GM12878 (cell line): Measurements from ENCODE around the gene NUDCD2. TPM values are rescaled to one million over a fixed set of nuclear protein-coding genes. Genes with fewer than 3 reads are reported as not detected.
A peak's percentile ranks its signal among the peaks of the same experiment; 100 is the strongest.

Source experiments
- BMI1 ChIP-seq: fragments of 450-650 bp; IDR thresholded peaks from 2 replicates; pipeline ENCODE4 v1.6.1; 2016; ENCODE audit warnings: mild to moderate bottlenecking, moderate library complexity, borderline replicate concordance
- CHD4 ChIP-seq: fragments of 200-600 bp; sonication (generic); IDR thresholded peaks from 2 replicates; pipeline ENCODE4 v1.6.1; 2016; ENCODE audit warnings: mild to moderate bottlenecking
- CTCF ChIP-seq, 3 experiments: IDR thresholded peaks in 2 of 3; conservative IDR thresholded peaks in 1 of 3; 2 replicates each; pipeline ENCODE4 v1.5.1; 2011; ENCODE audit warnings: low read depth in 3 of 3, low read length in 3 of 3, mild to moderate bottlenecking in 3 of 3, control low read depth in 2 of 3, moderate library complexity in 2 of 3, inconsistent platforms in 1 of 3, mixed read lengths in 1 of 3; ENCODE audit not compliant: control insufficient read depth in 2 of 3, insufficient read depth in 1 of 3; ENCODE audit errors: extremely low read depth in 1 of 3
- EGR1 ChIP-seq, 2 experiments: IDR thresholded peaks; 1 replicate in 1 of 2; 2 replicates in 1 of 2; pipeline ENCODE4 v1.6.1; 2011 to 2012; ENCODE audit warnings: low read depth in 2 of 2, low read length in 2 of 2, borderline replicate concordance in 1 of 2, mild to moderate bottlenecking in 1 of 2, moderate library complexity in 1 of 2
- EP300 ChIP-seq, 2 experiments: fragments of 150-350 bp in 1 of 2; IDR thresholded peaks; 2 replicates each; pipeline ENCODE4 v1.6.1; 2011 to 2012; ENCODE audit warnings: low read depth in 2 of 2, low read length in 2 of 2, borderline replicate concordance in 1 of 2, improper control_type of control experiment in 1 of 2, inconsistent platforms in 1 of 2; ENCODE audit not compliant: control insufficient read depth in 1 of 2
- ETV6 ChIP-seq, 2 experiments: fragments of 450-650 bp in 1 of 2; IDR thresholded peaks in 1 of 2; conservative IDR thresholded peaks in 1 of 2; 2 replicates each; pipeline ENCODE4 v1.6.1; 2014; ENCODE audit warnings: antibody characterized with exemption in 1 of 2, borderline replicate concordance in 1 of 2, low read depth in 1 of 2, mild to moderate bottlenecking in 1 of 2, moderate library complexity in 1 of 2
- HDAC6 ChIP-seq: fragments of 200-600 bp; sonication (generic); IDR thresholded peaks from one replicate; pipeline ENCODE4 v1.8.0; 2017; ENCODE audit warnings: antibody characterized with exemption; ENCODE audit not compliant: unreplicated experiment
- IKZF1 ChIP-seq: fragments of 450-650 bp; conservative IDR thresholded peaks from 2 replicates; pipeline ENCODE4 v1.6.1; 2017; ENCODE audit warnings: antibody characterized with exemption, mild to moderate bottlenecking
- MEF2B ChIP-seq: fragments of 450-650 bp; IDR thresholded peaks from 2 replicates; pipeline ENCODE4 v1.6.1; 2018; ENCODE audit warnings: mild to moderate bottlenecking, moderate library complexity; ENCODE audit not compliant: partially characterized antibody, poor library complexity, severe bottlenecking
- RB1 ChIP-seq: fragments of 450-650 bp; formaldehyde crosslinking; IDR thresholded peaks from 2 replicates; pipeline ENCODE4 v1.6.1; 2017; ENCODE audit warnings: mild to moderate bottlenecking, borderline replicate concordance
- STAT1 ChIP-seq: fragments of 450-650 bp; conservative IDR thresholded peaks from 2 replicates; pipeline ENCODE4 v1.6.1; 2014; ENCODE audit warnings: antibody characterized with exemption, mild to moderate bottlenecking
- ZNF384 ChIP-seq: IDR thresholded peaks from 2 replicates; pipeline ENCODE4 v1.6.1; 2012; ENCODE audit warnings: low read depth, mild to moderate bottlenecking, low read length, improper control_type of control experiment, borderline replicate concordance
- ZNF622 ChIP-seq: fragments of 450-650 bp; IDR thresholded peaks from 2 replicates; pipeline ENCODE4 v1.6.1; 2017; ENCODE audit warnings: mild to moderate bottlenecking, inconsistent platforms
- ZSCAN29 ChIP-seq: fragments of 450-650 bp; IDR thresholded peaks from 2 replicates; pipeline ENCODE4 v1.6.1; 2017; ENCODE audit warnings: mild to moderate bottlenecking, moderate library complexity
- polyA plus RNA-seq, 11 experiments: library from polyadenylated mRNA; depleted of rRNA in 4 of 11; unstranded in 6 of 11; stranded (reverse) in 5 of 11; fragments of >200 nt; fragmentation: Nextera tagmentation in 4 of 11; fragmentation: Illumina TruSeq in 1 of 11; extraction: Ambion mirVana in 4 of 11; extraction: Trizol in 1 of 11; gene quantifications; 1 replicate in 1 of 11; 2 replicates in 10 of 11; pipeline versions ENCODE4 v1.2.1 to v1.2.3, GENCODE V29; 2011 to 2016; ENCODE audit warnings: inconsistent platforms in 2 of 11, missing spikeins in 2 of 11, low read depth in 1 of 11
- total RNA-seq, 4 experiments: library from RNA; depleted of rRNA in 3 of 4; stranded (reverse); fragments of >200 nt in 3 of 4; fragmentation: Illumina TruSeq in 1 of 4; extraction: Trizol in 1 of 4; gene quantifications; 2 replicates each; pipeline versions ENCODE4 v1.2.1 to v1.2.3, GENCODE V29; 2013 to 2021
- TF ChIP-seq, protein P1 (sequence below): IDR thresholded peaks from 2 replicates; pipeline ENCODE4 v1.6.1; 2012; ENCODE audit warnings: improper control_type of control experiment, low read depth, low read length; ENCODE audit not compliant: insufficient replicate concordance
- TF ChIP-seq, protein P2 (sequence below): fragments of 150-350 bp; IDR thresholded peaks from 2 replicates; pipeline ENCODE4 v1.6.1; 2014; ENCODE audit warnings: mild to moderate bottlenecking, low read depth, low read length
- TF ChIP-seq, protein P3 (sequence below): IDR thresholded peaks from 2 replicates; pipeline ENCODE4 v1.6.1; 2012; ENCODE audit warnings: low read depth, low read length, improper control_type of control experiment

NUDCD2 gene
- total and polyA plus RNA-seq, 10 of the 15 experiments (the other 5 are each of a cell fraction or from before 2014, with no cell fraction given) = 9.1 to 133 (median 24.6) TPM

DNA sequence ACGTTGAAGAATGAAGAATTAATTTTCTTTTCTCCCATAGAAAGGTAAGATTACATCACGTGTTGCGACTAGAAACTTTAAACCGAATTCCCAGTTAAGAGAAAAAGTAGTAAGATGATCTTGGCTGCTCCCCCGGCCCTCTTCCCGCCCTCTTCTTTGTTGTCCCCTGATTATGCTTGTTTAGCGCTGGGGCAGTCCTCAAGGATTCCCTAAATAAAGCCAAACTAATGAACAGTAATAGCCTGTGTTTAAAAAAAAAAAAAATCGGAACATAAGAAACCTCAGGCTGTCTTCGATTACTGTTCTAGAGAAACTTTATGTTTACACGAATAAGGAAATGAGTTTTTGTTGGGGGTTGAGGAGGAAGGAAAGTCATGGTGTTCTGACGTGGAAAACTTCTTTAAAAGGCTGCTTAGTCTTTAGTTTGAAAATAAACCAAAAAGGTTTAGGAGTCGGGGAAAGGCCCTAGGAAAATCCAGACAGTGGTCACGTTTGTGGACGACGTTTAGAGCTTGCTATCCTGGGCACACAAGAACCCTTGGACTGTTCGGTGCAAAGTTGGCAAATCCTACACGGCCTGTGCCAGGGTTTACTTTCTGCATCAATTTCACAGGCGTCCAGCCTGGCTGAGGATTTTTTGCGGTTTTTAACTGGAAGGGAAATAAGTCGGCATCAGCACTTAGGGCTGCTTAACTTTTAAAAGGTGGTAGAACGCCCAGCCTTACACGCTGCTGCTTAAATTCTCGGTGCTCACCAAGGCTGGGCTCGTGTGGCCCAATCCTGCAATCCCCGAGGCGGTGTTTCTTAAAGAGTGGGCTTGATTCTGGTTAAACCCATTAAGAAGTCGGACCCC is 44.4 kb upstream of the NUDCD2 start (continued):
- TF ChIP-seq, protein P1, sequence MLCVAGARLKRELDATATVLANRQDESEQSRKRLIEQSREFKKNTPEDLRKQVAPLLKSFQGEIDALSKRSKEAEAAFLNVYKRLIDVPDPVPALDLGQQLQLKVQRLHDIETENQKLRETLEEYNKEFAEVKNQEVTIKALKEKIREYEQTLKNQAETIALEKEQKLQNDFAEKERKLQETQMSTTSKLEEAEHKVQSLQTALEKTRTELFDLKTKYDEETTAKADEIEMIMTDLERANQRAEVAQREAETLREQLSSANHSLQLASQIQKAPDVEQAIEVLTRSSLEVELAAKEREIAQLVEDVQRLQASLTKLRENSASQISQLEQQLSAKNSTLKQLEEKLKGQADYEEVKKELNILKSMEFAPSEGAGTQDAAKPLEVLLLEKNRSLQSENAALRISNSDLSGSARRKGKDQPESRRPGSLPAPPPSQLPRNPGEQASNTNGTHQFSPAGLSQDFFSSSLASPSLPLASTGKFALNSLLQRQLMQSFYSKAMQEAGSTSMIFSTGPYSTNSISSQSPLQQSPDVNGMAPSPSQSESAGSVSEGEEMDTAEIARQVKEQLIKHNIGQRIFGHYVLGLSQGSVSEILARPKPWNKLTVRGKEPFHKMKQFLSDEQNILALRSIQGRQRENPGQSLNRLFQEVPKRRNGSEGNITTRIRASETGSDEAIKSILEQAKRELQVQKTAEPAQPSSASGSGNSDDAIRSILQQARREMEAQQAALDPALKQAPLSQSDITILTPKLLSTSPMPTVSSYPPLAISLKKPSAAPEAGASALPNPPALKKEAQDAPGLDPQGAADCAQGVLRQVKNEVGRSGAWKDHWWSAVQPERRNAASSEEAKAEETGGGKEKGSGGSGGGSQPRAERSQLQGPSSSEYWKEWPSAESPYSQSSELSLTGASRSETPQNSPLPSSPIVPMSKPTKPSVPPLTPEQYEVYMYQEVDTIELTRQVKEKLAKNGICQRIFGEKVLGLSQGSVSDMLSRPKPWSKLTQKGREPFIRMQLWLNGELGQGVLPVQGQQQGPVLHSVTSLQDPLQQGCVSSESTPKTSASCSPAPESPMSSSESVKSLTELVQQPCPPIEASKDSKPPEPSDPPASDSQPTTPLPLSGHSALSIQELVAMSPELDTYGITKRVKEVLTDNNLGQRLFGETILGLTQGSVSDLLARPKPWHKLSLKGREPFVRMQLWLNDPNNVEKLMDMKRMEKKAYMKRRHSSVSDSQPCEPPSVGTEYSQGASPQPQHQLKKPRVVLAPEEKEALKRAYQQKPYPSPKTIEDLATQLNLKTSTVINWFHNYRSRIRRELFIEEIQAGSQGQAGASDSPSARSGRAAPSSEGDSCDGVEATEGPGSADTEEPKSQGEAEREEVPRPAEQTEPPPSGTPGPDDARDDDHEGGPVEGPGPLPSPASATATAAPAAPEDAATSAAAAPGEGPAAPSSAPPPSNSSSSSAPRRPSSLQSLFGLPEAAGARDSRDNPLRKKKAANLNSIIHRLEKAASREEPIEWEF = no peak
- TF ChIP-seq, protein P2, sequence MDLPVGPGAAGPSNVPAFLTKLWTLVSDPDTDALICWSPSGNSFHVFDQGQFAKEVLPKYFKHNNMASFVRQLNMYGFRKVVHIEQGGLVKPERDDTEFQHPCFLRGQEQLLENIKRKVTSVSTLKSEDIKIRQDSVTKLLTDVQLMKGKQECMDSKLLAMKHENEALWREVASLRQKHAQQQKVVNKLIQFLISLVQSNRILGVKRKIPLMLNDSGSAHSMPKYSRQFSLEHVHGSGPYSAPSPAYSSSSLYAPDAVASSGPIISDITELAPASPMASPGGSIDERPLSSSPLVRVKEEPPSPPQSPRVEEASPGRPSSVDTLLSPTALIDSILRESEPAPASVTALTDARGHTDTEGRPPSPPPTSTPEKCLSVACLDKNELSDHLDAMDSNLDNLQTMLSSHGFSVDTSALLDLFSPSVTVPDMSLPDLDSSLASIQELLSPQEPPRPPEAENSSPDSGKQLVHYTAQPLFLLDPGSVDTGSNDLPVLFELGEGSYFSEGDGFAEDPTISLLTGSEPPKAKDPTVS = no peak
- TF ChIP-seq CHD4 (no peak), EP300 (IDR thresholded peaks at IDR 0.05; ENCODE audit: borderline replicate concordance in 1 of 2, control insufficient read depth in 1 of 2, low read depth in 2 of 2, low read length in 2 of 2) (no peak), HDAC6 (no peak), BMI1 (no peak), MEF2B (no peak), RB1 (no peak), ZSCAN29 (peak; percentile 28; the same call in 1 of the 2 replicates), STAT1 (no peak), IKZF1 (peak; percentile 64), ETV6 (conservative IDR thresholded peaks at IDR 0.05 in 1 of 2, IDR thresholded peaks at IDR 0.05 in 1 of 2; ENCODE audit: borderline replicate concordance in 1 of 2, low read depth in 1 of 2) (no peak), CTCF (IDR thresholded peaks at IDR 0.05 in 2 of 3, conservative IDR thresholded peaks at IDR 0.05 in 1 of 3; ENCODE audit: control insufficient read depth in 2 of 3, extremely low read depth in 1 of 3, insufficient read depth in 1 of 3, low read depth in 3 of 3, low read length in 3 of 3) (no peak), EGR1 (IDR thresholded peaks at IDR 0.05; ENCODE audit: borderline replicate concordance in 1 of 2, low read depth in 2 of 2, low read length in 2 of 2) (no peak), ZNF622 (no peak), ZNF384 (no peak)
- TF ChIP-seq, protein P3, sequence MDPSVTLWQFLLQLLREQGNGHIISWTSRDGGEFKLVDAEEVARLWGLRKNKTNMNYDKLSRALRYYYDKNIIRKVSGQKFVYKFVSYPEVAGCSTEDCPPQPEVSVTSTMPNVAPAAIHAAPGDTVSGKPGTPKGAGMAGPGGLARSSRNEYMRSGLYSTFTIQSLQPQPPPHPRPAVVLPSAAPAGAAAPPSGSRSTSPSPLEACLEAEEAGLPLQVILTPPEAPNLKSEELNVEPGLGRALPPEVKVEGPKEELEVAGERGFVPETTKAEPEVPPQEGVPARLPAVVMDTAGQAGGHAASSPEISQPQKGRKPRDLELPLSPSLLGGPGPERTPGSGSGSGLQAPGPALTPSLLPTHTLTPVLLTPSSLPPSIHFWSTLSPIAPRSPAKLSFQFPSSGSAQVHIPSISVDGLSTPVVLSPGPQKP = no peak
